Cerebellar cortex (tissue), 1 donor: Measurements from ENCODE around the gene ZNF530.

Experiments
- DNase-seq: peaks from one replicate; pipeline ENCODE4 v3.0.0-alpha.2; 2015; ENCODE audit warnings: low spot score

The ZNF530 gene

GRCh38 chr19:57599761-57600383 is at the start of gene ZNF530:
Gene ZNF530, plus strand, starts transcription at chr19:57599885. Its CDS starts 4,461 bp downstream, at chr19:57604346.
- DNase-seq, result peak; percentile 96

- no peak for DNase-seq
Observed at GRCh38 chr19:57552432-57552831, 47.3 kb upstream of the ZNF530 start.

GRCh38 chr19:57557659-57558058 is 42.0 kb upstream of the ZNF530 start:
- DNase-seq, result no peak

- peak; percentile 24 for DNase-seq
Observed at GRCh38 chr19:57558525-57558924, 41.2 kb upstream of the ZNF530 start.

- peak; percentile 11 for DNase-seq
Observed at GRCh38 chr19:57559008-57559403, 40.7 kb upstream of the ZNF530 start.

GRCh38 chr19:57559404-57560025 is 40.2 kb upstream of the ZNF530 start, which contains the start of gene ZNF550:
Gene ZNF550, minus strand, starts transcription at chr19:57559863. Its CDS starts 181 bp downstream, at chr19:57559682.
- peak; percentile 92 for DNase-seq

- no peak for DNase-seq
Observed at GRCh38 chr19:57560049-57560491, 39.6 kb upstream of the ZNF530 start.

- no peak for DNase-seq
Observed at GRCh38 chr19:57563547-57563946, 36.1 kb upstream of the ZNF530 start.

GRCh38 chr19:57566396-57567265 is 33.1 kb upstream of the ZNF530 start:
- DNase-seq, result no peak

- DNase-seq, result no peak
Observed at GRCh38 chr19:57570707-57571106, 29.0 kb upstream of the ZNF530 start.

GRCh38 chr19:57572415-57572947 is 27.2 kb upstream of the ZNF530 start:
- no peak for DNase-seq

GRCh38 chr19:57576661-57577060 is 23.0 kb upstream of the ZNF530 start:
- DNase-seq, result no peak

- DNase-seq, result peak; percentile 100
Observed at GRCh38 chr19:57578487-57579205, 21.0 kb upstream of the ZNF530 start, which contains the start of gene ZNF416. Gene ZNF416, minus strand, starts transcription at chr19:57578911. Its CDS starts 207 bp downstream, at chr19:57578704.

- DNase-seq, result no peak
Observed at GRCh38 chr19:57583104-57583520, 16.6 kb upstream of the ZNF530 start.

GRCh38 chr19:57583521-57584416 is 15.9 kb upstream of the ZNF530 start, which contains the start of gene ZIK1:
Gene ZIK1, plus strand, starts transcription at chr19:57584145. Its CDS starts 212 bp downstream, at chr19:57584357.
- peak; percentile 98 for DNase-seq

- DNase-seq, result no peak
Observed at GRCh38 chr19:57587529-57587928, 12.2 kb upstream of the ZNF530 start.

GRCh38 chr19:57599377-57599760 is 316 bp upstream of the ZNF530 start:
- DNase-seq, result no peak

GRCh38 chr19:57606931-57607330 is 7.2 kb downstream of the ZNF530 start:
- no peak for DNase-seq

GRCh38 chr19:57611113-57611512 is 11.4 kb downstream of the ZNF530 start:
- no peak for DNase-seq
